ENCODE measurements around the gene PIK3AP1.

DNA sequence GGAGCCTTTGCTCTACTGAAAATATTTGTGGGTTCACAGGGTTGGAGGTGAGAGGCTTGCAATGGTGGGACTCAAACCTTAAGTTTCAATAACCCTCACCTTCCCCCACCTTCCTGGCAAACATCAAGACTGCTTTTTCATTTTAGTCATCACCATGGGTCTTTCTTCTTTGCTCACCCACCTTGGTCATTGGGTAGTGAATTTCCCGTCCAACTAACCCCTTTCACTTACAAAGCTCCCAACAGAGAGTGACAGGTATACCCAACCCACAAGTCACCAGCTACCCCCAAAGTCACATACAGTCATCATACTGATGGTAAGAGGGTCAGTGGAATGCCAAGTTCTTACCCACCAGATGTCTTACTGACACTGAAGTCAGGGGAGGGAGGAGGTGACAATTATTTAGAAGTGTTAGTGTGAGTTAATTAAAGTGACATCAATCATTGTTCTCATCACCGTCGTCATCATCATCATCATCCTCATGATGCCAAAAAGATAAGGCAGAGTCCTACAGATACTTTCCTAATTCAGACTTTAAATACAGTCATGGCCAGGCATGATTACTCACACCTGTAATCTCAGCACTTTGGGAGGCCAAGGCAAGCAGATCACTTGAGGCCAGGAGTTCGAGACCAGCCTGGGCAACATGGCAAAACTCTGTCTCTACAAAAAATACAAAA, 49.0 kb downstream of the PIK3AP1 start:
- TF ChIP-seq, protein P1, sequence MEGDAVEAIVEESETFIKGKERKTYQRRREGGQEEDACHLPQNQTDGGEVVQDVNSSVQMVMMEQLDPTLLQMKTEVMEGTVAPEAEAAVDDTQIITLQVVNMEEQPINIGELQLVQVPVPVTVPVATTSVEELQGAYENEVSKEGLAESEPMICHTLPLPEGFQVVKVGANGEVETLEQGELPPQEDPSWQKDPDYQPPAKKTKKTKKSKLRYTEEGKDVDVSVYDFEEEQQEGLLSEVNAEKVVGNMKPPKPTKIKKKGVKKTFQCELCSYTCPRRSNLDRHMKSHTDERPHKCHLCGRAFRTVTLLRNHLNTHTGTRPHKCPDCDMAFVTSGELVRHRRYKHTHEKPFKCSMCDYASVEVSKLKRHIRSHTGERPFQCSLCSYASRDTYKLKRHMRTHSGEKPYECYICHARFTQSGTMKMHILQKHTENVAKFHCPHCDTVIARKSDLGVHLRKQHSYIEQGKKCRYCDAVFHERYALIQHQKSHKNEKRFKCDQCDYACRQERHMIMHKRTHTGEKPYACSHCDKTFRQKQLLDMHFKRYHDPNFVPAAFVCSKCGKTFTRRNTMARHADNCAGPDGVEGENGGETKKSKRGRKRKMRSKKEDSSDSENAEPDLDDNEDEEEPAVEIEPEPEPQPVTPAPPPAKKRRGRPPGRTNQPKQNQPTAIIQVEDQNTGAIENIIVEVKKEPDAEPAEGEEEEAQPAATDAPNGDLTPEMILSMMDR (IDR thresholded peaks at IDR 0.05), result no peak
- TF ChIP-seq POLR2A (IDR thresholded peaks at IDR 0.05), result no peak

All from upper lobe of left lung (tissue), 4 donors.